Pons (tissue), 1 donor: ENCODE measurements around the gene TRAPPC2L.
"Not testable (repeated sequence)": the region's sequence is repeated elsewhere in the genome, so short reads cannot be mapped to it uniquely, and the experiment has no call there.

Experiments
- DNase-seq: peaks from one replicate; pipeline ENCODE4 v3.0.0-alpha.2; 2016; ENCODE audit warnings: low spot score

The TRAPPC2L gene

DNA sequence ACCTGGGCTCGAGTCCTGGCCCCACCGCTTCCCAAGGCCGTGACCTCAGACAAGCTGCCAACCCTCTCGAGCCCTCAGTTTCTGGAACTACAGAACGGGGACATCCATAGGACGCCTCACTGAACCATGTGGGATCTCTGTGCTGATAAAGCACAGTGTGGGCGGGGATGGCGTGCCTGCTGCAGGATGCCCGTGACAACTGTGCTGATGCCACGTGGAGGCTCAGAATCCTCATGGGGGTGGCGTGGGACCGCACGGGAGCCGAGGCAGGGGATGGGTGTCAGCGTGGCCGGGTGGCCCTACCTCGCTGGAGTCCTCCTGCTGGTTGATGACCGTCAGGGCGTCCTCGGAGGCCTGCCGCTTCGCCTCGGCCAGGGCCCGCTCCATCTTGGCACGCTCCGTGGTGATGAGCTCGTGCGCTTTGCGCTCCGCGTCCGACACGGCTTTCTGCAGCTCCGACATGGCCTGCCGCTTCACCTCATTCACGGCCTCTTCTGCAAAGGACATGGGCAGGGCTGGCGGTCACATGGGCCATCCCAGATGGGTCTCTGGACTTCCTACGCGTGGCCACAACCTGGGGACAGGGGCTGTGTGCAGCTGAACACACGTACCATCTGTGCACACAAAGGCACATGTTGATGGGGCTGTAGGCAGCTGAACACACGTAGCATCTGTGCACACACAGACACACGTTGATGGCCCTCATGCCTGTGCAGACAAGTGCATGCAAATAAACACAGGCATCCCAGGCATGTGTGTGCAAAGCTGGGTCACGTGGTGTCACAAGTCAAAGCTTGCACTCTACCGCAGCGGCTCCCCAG, 22.2 kb downstream of the TRAPPC2L start:
- DNase-seq: no peak

DNA sequence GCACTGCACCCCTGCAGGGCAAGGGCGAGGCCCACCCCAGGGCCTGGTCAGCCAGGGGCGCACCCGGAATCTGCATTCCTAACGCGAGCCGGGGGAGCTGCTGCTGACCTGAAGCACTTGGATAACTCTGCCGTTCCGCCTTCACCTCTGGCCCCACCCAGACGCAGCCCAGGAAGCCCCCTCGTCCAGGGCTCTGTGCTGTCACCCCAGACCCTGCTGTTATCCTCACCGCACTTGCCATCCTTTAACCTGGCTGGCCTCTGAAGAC, 22.8 kb downstream of the TRAPPC2L start:
- DNase-seq: no peak

DNA sequence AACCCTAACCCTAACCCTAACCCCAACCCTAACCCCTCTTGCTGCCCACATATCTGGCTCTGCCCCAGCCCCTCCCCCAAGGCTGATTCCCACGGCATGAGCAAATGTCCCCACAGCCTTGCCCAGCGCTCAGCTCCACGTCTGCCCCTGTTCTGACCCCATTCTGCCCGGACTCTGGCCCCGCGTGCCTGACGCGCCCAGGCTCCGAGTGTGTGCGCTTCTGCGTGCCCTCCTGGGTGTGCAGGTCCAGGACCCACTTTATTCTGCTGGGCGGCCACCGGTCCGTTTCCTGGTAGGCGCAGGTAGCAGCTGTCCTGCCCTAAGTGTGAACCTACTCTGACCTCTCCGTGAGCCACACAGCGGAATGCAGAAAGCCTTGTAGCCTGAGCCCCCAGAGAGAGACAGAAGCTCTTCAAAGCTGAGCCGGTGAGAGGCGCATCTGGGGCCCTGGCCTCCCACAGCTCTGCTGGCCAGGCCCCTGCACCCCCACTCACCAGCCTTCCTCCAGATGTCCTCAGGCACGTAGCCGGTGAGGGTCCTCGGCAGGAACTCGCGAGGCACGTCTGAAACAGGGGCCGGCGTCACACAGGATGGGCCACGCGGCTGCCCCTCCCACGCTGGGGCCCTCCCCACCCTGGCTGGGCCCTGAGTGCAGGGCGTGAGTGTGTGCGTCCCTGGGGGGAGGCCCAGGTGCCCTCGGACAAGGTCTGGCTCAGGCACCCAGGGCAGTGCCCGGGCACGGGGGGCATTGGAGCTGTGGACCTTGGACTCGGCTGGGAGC, 23.5 kb downstream of the TRAPPC2L start:
- no peak for DNase-seq

DNA sequence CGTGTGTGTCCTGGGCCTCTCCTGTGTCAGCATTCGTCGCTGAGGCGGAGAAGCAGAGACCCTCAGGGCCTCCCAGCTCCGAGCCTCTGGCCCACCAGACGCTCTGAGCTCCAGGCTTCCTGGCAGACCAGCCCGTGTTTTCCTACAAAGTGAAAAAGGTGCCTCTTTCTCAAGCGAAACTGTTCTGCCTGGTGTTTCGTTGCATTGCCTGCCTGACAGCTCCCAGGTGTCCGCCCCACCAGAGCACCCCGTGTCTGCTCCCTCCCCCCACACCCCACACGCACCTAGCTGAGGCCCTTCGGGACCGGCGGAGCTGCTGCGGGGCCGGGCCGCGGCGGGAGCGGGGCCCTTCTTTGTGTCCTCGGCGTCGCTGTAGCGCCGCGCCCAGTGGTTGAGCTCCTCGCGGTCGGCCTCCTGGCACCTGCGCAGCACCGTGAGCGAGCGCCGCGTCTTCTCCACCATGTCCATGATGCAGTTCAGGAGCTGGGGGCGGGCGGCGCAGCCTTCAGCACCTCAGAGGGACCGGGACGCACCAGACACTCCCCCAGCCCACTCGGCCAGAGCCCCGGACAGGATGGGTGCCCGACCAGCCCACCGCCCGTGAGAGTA, 24.2 kb downstream of the TRAPPC2L start:
- no peak for DNase-seq

DNA sequence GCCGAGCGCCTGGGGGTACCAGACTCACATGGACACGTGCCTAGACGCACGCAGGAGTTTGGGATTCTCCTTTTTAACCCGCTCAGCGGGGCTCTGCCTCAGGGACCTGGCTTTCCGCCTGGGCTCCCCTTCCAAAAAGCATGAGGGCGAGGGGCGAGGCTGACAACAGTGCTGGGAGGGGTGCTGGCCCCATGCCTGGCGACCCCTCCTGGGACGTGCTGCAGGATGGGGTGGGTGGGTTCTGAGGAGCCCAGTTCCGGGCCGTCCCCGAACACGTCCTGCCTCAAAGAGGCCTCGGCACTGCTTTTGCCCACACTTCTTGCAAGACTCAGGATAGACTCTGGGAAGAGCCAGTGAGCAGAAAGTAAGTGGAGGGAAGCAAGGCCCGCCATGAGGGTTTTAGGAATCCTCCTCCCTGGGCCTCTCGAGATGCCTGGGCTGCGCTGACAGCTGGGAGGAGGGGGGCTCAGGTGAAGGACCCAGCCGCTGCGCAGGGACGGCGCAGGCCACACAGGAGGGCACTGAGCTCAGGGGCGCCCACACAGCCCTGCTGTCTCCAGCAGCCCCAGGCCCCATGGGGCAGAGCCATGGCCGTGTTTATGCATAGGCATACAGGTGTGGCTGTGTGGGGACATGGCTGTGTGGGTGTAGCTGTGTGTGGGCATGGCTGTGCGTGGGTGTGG, 24.9 kb downstream of the TRAPPC2L start:
- DNase-seq: no peak

DNA sequence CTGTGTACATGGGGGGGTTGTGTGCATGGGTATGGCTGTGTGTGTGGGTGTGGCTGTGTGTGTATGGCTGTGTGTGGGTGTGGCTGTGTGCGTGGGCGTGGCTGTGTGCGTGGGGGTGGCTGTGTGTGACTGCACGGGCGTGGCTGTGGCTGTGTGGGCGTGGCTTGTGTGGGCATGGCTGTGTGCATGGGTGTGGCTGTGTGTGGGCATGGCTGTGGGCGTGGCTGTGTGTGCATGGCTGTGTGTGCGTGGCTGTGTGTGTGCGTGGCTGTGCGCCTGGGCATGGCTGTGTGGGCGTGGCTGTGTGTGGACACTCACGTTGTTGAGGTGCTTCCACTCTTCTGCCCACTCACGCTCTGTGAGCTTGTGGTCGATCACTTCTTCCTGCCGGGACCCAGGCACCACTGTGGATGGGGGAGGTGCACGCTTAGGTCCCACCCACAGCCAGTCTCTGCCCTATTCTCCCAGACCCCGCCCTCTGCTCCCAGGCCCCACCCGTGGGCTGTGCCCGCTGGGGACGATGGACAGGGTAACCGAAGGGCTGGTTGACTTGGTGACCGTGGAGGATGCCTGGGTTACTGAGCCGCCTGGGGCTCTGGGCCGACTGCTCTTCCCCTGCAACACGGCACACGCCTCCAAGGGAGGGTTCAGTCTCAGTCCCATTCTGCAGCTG, 25.6 kb downstream of the TRAPPC2L start:
- DNase-seq: no peak

DNA sequence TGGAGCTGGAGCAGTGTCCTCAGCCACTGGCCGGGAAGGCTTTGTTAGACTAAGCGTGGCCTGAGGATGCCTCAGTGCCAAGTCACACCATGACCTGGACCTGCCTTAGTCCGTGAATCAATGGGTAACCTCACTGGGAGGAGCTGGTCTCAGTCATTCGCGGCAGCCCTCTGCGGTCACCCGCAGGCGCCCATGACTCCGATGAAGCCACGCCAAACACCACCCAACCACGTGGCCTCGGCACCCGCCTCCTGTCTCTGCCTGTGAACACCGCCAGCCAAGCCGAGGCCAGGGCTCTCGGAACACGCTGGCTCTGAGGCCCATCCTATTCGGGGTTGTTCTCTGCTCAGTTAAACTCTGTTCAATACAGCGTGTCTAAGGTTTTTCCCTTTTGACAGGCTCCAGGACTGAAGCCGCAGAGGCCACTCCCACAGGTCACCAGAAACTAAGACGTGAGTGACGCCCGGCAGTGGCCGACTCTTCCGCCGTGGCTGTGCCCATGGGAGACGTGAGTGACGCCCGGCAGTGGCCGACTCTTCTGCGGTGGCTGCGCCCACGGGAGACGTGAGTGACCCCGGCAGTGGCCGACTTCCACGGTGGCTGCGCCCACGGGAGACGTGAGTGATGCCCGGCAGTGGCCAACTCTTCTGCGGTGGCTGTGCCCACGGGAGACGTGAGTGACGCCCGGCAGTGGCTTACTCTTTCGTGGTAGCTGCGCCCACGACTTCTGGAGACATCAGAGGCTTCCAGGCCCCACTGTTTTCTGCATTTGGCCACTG, 26.4 kb downstream of the TRAPPC2L start:
- DNase-seq: no peak

DNA sequence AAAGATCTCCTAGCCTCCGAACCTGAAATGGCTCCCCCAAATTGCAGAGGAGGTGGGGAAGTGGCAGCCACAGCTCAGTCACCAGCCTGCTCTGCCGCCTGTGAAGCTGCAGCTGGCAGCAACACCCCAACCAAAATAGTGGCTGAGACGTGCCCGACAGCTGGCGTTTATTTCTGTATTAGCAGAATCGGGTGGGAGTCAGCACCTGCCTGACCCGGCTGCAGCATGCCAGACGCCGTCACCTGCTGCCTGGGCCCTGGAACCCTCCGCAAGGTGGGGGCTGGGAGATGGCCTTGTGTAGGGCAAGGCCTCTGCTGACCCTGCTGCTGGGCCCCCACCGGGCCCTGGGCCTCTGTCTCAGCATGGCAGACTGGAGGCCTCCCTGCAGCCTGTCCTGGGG, 27.0 kb downstream of the TRAPPC2L start:
- DNase-seq: no peak

DNA sequence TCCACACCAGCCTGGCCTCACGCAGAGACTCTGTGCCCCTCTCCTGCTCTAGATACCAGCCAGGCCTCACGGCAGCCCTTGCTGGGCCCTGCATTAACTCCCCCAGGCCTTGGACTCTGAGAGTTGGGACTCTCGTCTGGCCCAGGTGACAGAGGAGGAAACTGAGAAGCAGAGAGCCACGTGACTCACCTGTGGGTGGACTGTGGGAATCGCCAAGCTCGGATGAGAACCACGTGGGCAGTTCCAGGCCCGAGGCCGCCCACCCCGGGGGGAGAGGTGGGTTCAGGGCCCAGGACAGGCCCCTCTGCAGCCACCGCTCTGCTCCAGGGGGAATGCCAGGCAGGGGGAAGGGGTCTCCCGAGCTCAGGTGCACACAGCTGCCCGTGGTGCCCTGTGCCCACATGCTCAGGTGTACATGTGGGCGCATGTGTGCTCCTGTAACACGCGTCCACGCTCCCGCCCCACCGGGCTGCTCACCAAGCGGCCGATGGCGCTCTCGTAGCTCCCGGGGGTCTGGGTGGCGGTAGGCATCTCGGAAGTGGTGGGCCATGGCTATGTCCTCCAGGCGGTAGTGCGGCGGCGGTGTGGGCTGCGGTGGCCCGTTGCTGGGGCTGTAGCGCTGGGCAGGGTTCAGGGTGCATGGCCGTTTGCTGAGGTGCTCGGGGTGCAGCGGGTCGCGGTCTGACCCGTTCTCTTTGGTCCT, 27.8 kb downstream of the TRAPPC2L start:
- DNase-seq: no peak

DNA sequence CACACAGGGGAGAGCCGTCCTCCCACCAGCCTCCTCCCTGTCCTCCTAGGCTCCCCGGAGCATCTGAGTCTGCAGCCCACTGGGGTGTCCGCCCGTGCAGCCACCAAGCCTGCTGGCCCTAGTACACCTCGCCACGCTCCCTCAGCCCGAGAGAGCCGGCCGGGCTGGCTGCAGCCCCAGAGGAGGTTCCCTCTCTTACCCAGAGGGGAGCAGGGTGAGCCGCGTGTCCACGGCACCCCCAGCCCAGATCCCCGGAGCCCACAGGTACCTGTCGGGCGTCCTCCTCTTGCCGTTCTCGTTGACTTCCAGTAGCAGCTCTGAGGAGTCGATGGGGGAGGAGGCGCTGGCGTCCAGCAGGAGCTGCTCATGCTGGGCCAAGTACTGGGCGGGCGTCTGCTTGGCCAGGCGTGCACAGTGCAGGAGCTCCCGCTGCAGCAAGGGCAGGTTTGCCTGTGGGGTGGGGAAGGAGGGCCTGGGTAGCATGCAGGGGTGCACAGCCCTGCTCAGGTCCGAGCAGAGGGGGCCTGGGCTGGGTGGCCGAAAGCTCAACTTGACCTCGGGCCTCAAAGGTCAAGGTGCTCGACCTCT, 28.9 kb downstream of the TRAPPC2L start:
- DNase-seq: no peak

DNA sequence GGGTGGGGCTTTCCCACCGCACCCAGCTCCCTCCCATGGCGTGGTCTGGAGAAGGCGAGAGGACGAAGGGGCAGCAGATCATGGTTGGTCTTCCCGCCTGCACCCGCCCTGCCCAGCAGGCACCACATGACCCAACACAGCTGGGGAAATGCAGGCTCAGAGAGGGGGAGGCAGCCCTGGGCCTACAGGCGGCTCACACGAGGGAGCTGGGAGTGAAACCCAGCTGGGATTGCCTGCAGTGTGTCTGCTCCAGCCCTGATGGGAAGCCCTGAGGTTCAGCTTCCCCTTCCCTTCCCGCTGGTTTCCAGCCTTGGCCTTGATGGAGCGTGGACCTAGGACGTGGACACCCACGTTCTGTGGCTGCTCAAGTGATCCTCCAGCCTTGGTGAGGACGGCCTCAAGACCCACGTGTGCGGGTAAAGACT, 29.5 kb downstream of the TRAPPC2L start:
- no peak for DNase-seq

DNA sequence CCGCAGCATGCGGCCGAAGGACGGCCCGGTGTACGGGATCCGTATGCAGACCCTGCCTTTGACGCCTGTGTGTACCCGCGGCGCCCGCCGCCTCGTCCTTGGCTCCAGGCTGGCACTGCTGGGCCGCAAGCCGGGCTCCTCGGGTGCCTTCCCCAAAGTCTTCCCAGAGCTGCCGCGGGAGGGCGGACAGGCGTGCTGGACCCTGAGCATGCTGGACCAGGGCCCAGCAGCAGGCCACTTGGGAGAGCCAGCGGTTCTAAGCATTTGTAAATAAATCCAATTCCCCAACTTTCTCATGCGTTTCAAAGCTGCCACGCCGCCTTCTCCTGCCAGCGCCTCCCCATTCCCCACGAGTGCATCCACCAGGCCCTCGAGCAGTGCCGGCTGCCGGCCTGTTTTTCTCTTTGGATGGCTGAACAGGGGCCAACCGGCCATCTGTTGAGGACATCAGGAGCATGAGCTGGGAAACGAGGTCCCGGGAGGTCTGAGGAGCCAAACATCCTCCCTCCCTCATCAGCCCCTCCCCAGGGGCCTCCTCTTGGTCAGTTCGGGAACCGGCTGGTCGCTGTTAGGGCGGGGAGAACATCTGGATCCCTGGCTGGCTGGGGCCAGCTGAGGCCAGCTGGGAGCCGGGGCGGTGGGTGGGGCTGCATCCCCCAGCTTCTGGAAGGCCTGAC, 30.1 kb downstream of the TRAPPC2L start:
- no peak for DNase-seq

DNA sequence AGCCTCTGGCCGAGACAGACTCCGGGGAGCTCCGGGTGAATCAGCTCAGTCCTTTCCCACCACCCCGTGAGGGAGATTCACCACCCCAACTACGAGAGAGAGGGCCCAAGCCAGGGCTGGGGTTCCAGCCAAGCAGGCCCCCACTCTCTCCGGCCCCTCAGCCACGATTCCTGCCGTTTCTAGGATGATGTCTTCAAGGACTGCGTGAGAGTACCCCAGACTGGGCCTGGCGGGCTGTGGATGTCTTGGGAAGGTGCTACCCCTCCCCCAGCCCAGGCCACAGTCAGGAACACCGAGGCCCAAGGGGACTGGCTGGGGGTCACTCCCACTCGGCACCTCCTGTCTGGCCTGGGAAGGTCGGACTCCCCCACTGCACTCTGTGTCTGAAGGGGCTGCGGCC, 31.1 kb downstream of the TRAPPC2L start:
- DNase-seq: no peak

DNA sequence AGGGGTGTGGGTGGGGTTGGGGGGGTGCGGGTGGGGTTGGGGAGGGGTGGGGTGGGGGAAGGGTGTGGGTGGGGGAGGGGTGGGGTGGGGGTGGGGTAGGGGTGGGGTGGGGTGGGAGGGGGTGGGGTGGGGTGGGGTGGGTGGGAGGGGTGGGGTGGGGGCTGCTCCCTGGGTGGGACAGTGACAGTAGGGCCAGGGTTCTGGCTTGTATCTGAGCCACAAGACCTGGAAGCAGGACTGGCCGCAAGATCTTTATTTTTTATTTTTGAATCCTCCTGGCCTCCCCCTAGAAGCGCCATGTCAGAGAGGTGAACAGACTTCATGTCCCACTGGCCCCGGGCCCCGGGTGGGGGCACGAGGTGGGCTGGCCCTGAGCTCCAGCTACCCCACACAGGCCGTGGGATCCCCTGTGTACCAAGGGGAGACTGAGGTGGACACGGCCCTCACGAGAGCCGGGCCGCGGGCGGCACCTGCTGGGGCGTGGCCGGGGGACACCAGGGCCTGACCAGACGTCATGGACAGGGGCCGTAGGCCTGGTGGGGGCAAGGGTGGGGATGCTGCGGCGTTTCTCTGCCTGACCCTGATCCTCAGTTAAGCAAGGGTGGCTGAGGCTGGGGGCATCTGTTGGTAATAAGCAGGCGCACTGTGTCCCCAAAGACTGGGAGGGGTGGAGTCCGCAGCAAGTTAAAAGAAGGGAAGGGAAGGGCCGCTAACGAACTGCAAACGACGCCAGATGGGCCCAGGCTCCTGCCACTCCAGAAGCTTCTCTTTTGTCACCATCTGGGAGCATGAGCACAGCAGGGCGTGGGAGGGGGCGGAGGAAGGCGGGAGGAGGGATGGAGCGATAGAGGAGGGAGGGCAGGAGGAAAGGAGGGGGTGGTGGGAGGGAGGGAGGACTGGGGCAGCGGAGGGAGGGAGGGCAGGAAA, 31.8 kb downstream of the TRAPPC2L start:
- DNase-seq: no peak

DNA sequence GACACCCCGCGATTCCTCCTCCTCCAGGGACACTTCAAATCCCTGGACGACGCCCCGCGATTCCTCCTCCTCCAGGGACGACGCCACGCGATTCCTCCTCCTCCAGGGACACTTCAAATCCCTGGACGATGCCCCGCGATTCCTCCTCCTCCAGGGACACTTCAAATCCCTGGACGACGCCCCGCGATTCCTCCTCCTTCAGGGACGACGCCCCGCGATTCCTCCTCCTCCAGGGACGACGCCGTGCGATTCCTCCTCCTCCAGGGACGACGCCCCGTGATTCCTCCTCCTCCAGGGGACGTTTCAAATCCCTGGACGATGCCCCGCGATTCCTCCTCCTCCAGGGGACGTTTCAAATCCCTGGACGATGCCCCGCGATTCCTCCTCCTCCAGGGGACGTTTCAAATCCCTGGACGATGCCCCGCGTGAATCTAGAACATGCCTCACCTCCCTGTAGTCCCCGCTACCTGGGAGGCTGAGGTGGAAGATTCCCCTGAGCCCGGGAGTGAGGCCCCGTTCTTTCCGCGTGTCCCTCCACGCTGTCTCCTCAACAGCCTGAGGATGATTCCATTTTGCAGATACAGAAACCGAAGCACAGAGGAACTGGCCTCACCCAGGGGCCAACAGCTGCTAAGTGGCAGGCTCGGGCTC, 32.9 kb downstream of the TRAPPC2L start:
- DNase-seq: not testable (repeated sequence)

DNA sequence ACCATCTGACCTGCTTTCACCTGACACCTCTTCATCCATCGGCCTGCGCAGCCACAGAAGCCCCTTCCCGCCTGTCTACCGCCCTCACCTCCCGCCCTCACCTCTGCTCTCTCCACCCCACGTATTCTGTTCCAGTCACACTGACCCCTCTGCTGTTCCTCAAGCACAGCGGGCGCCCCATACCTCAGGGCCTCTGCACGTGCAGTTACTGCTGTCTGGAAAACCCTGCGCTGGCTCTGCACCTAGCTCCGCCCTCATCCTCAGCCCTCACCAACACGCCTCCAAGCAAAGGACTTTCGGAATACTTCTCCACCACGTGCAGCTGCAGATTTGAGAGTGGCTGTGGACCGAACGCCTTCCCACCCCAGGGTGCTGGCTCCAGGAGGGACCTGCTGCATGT, 34.2 kb downstream of the TRAPPC2L start:
- no peak for DNase-seq

DNA sequence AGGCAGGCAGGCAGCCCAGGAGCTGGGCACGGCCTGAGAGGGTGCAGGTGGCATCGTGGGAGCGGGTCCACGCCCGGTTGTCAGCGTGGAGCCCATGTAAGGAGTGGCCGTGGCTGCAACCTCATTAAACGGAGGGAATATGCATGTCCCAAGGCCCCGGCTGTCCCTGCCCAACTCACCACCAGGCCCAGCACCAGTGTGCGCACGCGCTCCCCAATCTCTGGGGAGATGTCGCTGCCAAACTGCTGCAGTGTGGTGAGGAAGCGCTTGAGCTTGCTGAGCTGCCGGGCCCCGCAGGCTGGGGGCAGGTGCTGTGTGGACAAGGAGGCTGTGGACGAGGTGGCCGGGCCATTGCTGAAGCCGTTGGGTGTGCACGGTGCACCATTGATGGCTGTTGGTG, 35.1 kb downstream of the TRAPPC2L start:
- DNase-seq: no peak
